Caco-2 (cell line): ENCODE results near the gene CRYBA4. TPM values are rescaled to one million over a fixed set of nuclear protein-coding genes. Genes with fewer than 3 reads are reported as not detected.

ENCODE experiments used
- BruUV-seq: library from RNA; stranded (reverse); fragments of 400-500 nt; replicated peaks from 2 replicates; lab custom pipeline; 2021; lab: Mats Ljungman, UMichigan
- CTCF ChIA-PET: fragments of 300-600 bp; sonication (Branson Sonifier 250); formaldehyde crosslinking; loops from one replicate; lab custom pipeline; 2022; ENCODE audit warnings: antibody characterized with exemption; lab: Charles Lee
- POLR2A ChIA-PET: fragments of 300-600 bp; sonication (Branson Sonifier 250); formaldehyde crosslinking; loops from one replicate; lab custom pipeline; 2022; ENCODE audit warnings: antibody characterized with exemption; lab: Charles Lee
- DNase-seq, 2 experiments: peaks; one replicate each; pipeline versions ENCODE4 v3.0.0 to v3.0.0-alpha.2; 2020 to 2022
- H3K27me3 ChIP-seq: replicated peaks from 2 replicates; pipeline ENCODE4 v1.6.0; 2011; ENCODE audit warnings: low read length; ENCODE audit not compliant: control insufficient read depth, insufficient read depth
- H3K36me3 ChIP-seq: 2 replicates; pipeline ENCODE4 v1.5.1; 2011; ENCODE audit warnings: low read length; ENCODE audit not compliant: control insufficient read depth, insufficient read depth
- H3K4me1 ChIP-seq: fragments of 250-450 bp; sonication (Bioruptor Pico); 2 replicates; pipeline ENCODE4 v1.5.1; 2020; ENCODE audit warnings: mild to moderate bottlenecking
- H3K4me3 ChIP-seq: 2 replicates; pipeline ENCODE4 v1.5.1; 2011; ENCODE audit warnings: low read depth, mild to moderate bottlenecking, control low read depth, low read length
- H3K9me3 ChIP-seq: fragments of 250-450 bp; sonication (Bioruptor Pico); 2 replicates; pipeline ENCODE4 v1.5.1; 2020; ENCODE audit warnings: mild to moderate bottlenecking, moderate library complexity
- H3K27ac Mint-ChIP-seq: one replicate; pipeline ENCODE4 v1.8.0; 2022; ENCODE audit warnings: mixed read lengths; ENCODE audit not compliant: unreplicated experiment
- H3K27me3 Mint-ChIP-seq: one replicate; pipeline ENCODE4 v1.8.0; 2022; ENCODE audit warnings: mixed read lengths; ENCODE audit not compliant: insufficient read depth, unreplicated experiment
- H3K36me3 Mint-ChIP-seq: one replicate; pipeline ENCODE4 v1.8.0; 2022; ENCODE audit warnings: mild to moderate bottlenecking, mixed read lengths; ENCODE audit not compliant: insufficient read depth, unreplicated experiment
- H3K4me1 Mint-ChIP-seq: one replicate; pipeline ENCODE4 v1.8.0; 2022; ENCODE audit warnings: low read depth, mixed read lengths; ENCODE audit not compliant: unreplicated experiment
- H3K4me3 Mint-ChIP-seq: one replicate; pipeline ENCODE4 v1.8.0; 2022; ENCODE audit warnings: mild to moderate bottlenecking, moderate library complexity, mixed read lengths; ENCODE audit not compliant: unreplicated experiment
- H3K9me3 Mint-ChIP-seq: one replicate; pipeline ENCODE4 v1.8.0; 2022; ENCODE audit warnings: mixed read lengths; ENCODE audit not compliant: unreplicated experiment
- intact Hi-C: fragments of 100-400 bp; cut with micrococcal nuclease; formaldehyde crosslinking; loops from one replicate; pipeline ENCODE4 v1.10.0; 2022; ENCODE audit not compliant: unreplicated experiment
- total RNA-seq: library from RNA; stranded (reverse); gene quantifications from 2 replicates; pipeline ENCODE4 v1.2.3, GENCODE V29; 2022
- TF ChIP-seq, protein P1 (sequence below), 2 experiments: fragments of 200-600 bp in 1 of 2; IDR thresholded peaks; 1 replicate in 1 of 2; 2 replicates in 1 of 2; pipeline versions ENCODE4 v1.5.1 to v1.8.0; 2011 to 2022; ENCODE audit warnings: antibody characterized with exemption in 1 of 2, control low read depth in 1 of 2, inconsistent platforms in 1 of 2, low read depth in 1 of 2, low read length in 1 of 2, mild to moderate bottlenecking in 1 of 2, moderate library complexity in 1 of 2; ENCODE audit not compliant: insufficient read depth in 1 of 2, severe bottlenecking in 1 of 2, unreplicated experiment in 1 of 2

The CRYBA4 gene
- total RNA-seq, 1 experiment from 2014 or later, result 0.68 TPM

DNA sequence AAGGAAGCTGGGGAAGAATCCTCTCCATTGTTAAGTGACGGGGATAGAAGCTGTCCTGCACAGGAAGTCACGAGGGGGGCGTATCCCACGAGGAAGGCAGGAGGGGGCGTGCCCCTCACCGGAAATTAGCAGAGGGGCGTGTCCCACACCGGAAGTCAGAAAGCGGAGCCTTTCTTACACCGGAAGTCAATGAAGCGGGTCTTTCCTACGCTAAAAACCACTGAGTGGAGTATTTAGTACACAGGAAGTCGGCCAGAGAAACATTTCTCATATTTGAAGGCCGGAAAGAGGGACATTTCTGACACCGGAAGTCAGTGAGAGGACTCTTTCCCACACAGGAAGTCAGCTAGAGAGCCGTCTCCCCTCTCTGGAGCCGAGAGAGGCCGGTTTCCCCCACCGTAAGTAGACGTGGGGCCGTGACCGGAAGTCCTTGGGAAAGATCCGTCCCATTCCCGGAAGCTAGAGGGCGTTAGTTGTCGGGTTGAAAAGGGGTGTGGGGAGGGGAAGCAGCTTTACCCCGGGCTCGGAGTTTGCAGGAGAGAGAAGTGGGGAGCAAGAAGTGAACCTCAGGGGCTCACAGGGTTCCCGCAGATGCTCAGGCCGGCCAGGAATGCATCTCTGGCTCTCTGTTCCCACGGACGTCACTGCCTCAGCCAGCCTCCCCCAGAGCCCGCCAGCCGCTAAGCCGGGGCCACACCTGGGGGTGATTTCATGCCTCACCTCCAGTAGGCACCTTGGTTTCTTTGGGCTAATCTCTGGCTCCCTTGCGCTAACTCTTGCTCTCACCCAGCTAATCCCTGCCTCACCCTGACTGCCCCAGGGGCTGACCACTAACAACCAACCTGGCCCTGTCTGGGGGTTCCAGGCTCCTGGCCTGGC is 51.1 kb downstream of the CRYBA4 start:
- no TSS peak for BruUV-seq
- H3K9me3 ChIP-seq, result no peaks in the 10 kb centered on the region
- ChIA-PET POLR2A (interaction anchor here (0.6 to 1.0 kb wide), 2 partner anchors 9 to 998 kb away, joined by 3 to 4 read pairs; no protein-coding TSS in a partner anchor), CTCF (interaction anchor here (0.6 to 0.7 kb wide), 2 partner anchors 9 to 24 kb away, joined by 3 read pairs; no protein-coding TSS in a partner anchor)
- Mint-ChIP-seq H3K4me3 (peak overlapping the region; percentile 80), H3K27me3 (no peaks in the 10 kb centered on the region), H3K36me3 (no peaks in the 10 kb centered on the region), H3K9me3 (peaks cover 10% of the 10 kb centered on the region), H3K27ac (peak overlapping the region; percentile 88), H3K4me1 (no peaks in the 10 kb centered on the region)
- DNase-seq, result peak; percentile 88 to 89
- H3K4me1 ChIP-seq, result no peaks in the 10 kb centered on the region
- intact Hi-C loops, result loop anchor here (10.0 kb wide), 2 partner anchors 162 to 1132 kb away; partner anchors contain the start of gene MN1
- H3K4me3 ChIP-seq, result peak overlapping the region; percentile 70
- TF ChIP-seq, protein P1, sequence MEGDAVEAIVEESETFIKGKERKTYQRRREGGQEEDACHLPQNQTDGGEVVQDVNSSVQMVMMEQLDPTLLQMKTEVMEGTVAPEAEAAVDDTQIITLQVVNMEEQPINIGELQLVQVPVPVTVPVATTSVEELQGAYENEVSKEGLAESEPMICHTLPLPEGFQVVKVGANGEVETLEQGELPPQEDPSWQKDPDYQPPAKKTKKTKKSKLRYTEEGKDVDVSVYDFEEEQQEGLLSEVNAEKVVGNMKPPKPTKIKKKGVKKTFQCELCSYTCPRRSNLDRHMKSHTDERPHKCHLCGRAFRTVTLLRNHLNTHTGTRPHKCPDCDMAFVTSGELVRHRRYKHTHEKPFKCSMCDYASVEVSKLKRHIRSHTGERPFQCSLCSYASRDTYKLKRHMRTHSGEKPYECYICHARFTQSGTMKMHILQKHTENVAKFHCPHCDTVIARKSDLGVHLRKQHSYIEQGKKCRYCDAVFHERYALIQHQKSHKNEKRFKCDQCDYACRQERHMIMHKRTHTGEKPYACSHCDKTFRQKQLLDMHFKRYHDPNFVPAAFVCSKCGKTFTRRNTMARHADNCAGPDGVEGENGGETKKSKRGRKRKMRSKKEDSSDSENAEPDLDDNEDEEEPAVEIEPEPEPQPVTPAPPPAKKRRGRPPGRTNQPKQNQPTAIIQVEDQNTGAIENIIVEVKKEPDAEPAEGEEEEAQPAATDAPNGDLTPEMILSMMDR (IDR thresholded peaks at IDR 0.05; ENCODE audit: insufficient read depth in 1 of 2, low read depth in 1 of 2, low read length in 1 of 2, severe bottlenecking in 1 of 2, unreplicated experiment in 1 of 2), result peak; percentile 29 to 39
- H3K27me3 ChIP-seq, result no peaks in the 10 kb centered on the region
- H3K36me3 ChIP-seq, result no peaks in the 10 kb centered on the region

DNA sequence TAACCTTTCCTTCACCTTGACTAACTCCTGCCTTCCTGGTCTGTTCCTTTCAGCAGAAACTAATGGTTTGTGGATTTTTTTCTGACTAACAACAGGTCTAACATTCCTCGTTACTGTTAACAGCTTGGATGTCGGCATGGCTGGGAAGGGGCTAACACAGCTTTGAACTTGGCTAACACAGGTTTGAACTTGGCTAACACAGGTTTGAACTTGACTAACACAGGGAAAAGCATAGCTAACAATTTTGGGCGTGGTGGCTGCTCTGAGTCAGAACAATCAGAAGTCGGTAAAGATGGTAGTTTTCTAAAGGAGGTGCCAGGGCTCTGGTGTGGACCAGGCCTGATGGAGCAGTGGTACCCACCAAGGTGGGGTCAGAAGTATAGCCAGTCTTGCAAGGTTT is 51.7 kb downstream of the CRYBA4 start:
- Histone ChIP-seq H3K9me3 (no peaks in the 10 kb centered on the region), H3K36me3 (no peaks in the 10 kb centered on the region), H3K4me1 (no peaks in the 10 kb centered on the region), H3K27me3 (no peaks in the 10 kb centered on the region), H3K4me3 (peak overlapping the region; percentile 70)
- TF ChIP-seq, protein P1 (IDR thresholded peaks at IDR 0.05; ENCODE audit: insufficient read depth in 1 of 2, low read depth in 1 of 2, low read length in 1 of 2, severe bottlenecking in 1 of 2, unreplicated experiment in 1 of 2), result no peak
- Mint-ChIP-seq H3K27ac (peak overlapping the region; percentile 88), H3K9me3 (peaks cover 10% of the 10 kb centered on the region), H3K36me3 (no peaks in the 10 kb centered on the region), H3K4me3 (peak overlapping the region; percentile 80), H3K27me3 (no peaks in the 10 kb centered on the region), H3K4me1 (no peaks in the 10 kb centered on the region)
- ChIA-PET CTCF (no interaction called here), POLR2A (no interaction called here)
- intact Hi-C loops, result loop anchor here (10.0 kb wide), 2 partner anchors 161 to 1131 kb away; partner anchors contain the start of gene MN1
- BruUV-seq, result no TSS peak
- no peak for DNase-seq

DNA sequence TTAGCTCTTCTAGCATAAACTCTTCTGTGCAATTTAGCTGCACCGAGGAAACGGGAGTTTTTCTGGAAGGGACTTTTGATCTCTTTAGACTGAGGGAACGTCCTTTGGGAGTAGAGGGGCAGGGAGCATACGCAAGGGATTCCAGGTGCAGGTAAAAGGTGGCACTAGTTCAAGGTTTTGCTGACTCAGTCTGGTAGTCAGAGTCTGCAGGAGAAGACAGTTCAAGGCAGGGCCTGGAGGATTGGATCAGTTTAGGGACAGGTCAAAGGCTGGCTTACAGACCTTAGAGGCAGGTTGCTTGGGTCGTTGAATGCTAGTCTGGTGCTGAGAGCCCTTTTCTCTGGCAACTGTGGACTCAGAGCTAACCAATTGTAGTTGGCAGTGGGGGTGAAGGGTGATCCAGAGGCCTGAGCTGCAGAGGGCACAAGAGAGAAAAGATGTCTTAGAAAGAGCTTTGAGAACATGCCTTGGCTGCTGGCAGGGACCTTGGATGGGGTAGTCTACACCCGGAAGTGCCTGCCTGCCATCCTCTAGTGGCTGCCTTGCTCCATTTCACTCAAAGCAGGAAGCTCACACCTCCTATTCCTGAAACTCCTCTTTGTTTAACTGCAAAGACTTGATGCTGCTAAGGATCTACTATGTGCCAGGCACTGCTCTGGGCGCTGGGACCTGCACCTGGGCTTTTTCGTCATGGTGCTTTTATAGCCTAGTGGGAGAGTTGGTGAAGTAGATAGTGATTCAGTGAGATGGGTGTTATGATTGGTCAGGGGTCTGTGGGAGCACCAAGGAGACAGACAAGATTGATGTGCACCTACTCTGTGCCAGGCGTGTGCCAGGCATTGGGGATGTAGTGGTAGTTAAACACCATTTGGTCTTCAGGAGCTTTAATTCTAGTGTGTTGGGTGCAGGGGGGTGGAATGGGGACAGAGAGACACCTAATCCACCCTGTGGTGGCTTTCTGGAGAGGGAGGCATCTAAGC is 52.7 kb downstream of the CRYBA4 start:
- DNase-seq, result no peak
- H3K27me3 ChIP-seq, result no peaks in the 10 kb centered on the region
- no peaks in the 10 kb centered on the region for H3K4me1 ChIP-seq
- ChIA-PET POLR2A (no interaction called here), CTCF (no interaction called here)
- peaks cover 10% of the 10 kb centered on the region for H3K9me3 Mint-ChIP-seq
- no peak overlapping the region for H3K27ac Mint-ChIP-seq
- TF ChIP-seq, protein P1 (IDR thresholded peaks at IDR 0.05; ENCODE audit: insufficient read depth in 1 of 2, low read depth in 1 of 2, low read length in 1 of 2, severe bottlenecking in 1 of 2, unreplicated experiment in 1 of 2), result no peak
- intact Hi-C loops, result loop anchor here (10.0 kb wide), 2 partner anchors 160 to 1130 kb away; partner anchors contain the start of gene MN1
- no peaks in the 10 kb centered on the region for H3K36me3 ChIP-seq
- BruUV-seq, result no TSS peak
- H3K36me3 Mint-ChIP-seq, result no peaks in the 10 kb centered on the region
- H3K9me3 ChIP-seq, result no peaks in the 10 kb centered on the region
- peak overlapping the region; percentile 80 for H3K4me3 Mint-ChIP-seq
- H3K4me3 ChIP-seq, result no peak overlapping the region
- no peaks in the 10 kb centered on the region for H3K4me1 Mint-ChIP-seq
- H3K27me3 Mint-ChIP-seq, result no peaks in the 10 kb centered on the region
